HG03108 (cell line): ENCODE measurements around the gene MAML2.
A peak's percentile ranks its signal among the peaks of the same experiment; 100 is the strongest.

Source experiments
- ATAC-seq: cut with Tn5 transposase; IDR thresholded peaks from one replicate; pipeline ENCODE4 v1.9.1; 2021; ENCODE audit warnings: moderate library complexity; ENCODE audit not compliant: unreplicated experiment

Gene MAML2

GRCh38 chr11:96342961-96343711 is at the start of gene MAML2:
MAML2 (minus strand) TSS chr11:96343195; CDS start chr11:96341895, 1,300 bp downstream.
- ATAC-seq = peak; percentile 75

GRCh38 chr11:96391698-96392307 is 48.8 kb upstream of the MAML2 start:
- ATAC-seq = no peak

- no peak for ATAC-seq
These were observed 47.4 kb upstream of the MAML2 start for GRCh38 chr11:96390488-96390792.

GRCh38 chr11:96389720-96390487 is 46.9 kb upstream of the MAML2 start, which contains the start of the genes CCDC82 and JRKL:
CCDC82 (minus strand) TSS chr11:96389912; CDS start chr11:96384747, 5,165 bp downstream.
JRKL (plus strand) TSS chr11:96390013; CDS start chr11:96390650, 637 bp downstream.
- peak; percentile 95 for ATAC-seq

- ATAC-seq = peak; percentile 36
These were observed 46.1 kb upstream of the MAML2 start for GRCh38 chr11:96388891-96389719.

GRCh38 chr11:96385187-96385586 is 42.2 kb upstream of the MAML2 start:
- ATAC-seq = no peak

- no peak for ATAC-seq
These were observed 41.2 kb upstream of the MAML2 start for GRCh38 chr11:96384156-96384555.

GRCh38 chr11:96376796-96377195 is 33.8 kb upstream of the MAML2 start:
- ATAC-seq = no peak

GRCh38 chr11:96373826-96374225 is 30.8 kb upstream of the MAML2 start:
- ATAC-seq = no peak

GRCh38 chr11:96367342-96367741 is 24.3 kb upstream of the MAML2 start:
- no peak for ATAC-seq

- ATAC-seq = no peak
These were observed 23.0 kb upstream of the MAML2 start for GRCh38 chr11:96366024-96366423.

GRCh38 chr11:96365493-96365892 is 22.5 kb upstream of the MAML2 start:
- no peak for ATAC-seq

- ATAC-seq = no peak
These were observed 18.8 kb upstream of the MAML2 start for GRCh38 chr11:96361778-96362177.

- ATAC-seq = no peak
These were observed 15.3 kb upstream of the MAML2 start for GRCh38 chr11:96358321-96358720.

- no peak for ATAC-seq
These were observed 14.8 kb upstream of the MAML2 start for GRCh38 chr11:96357794-96358193.

GRCh38 chr11:96356848-96357247 is 13.9 kb upstream of the MAML2 start:
- ATAC-seq = no peak

- ATAC-seq = no peak
These were observed 708 bp downstream of the MAML2 start for GRCh38 chr11:96342014-96342960.

- peak; percentile 31 for ATAC-seq
These were observed 1.6 kb downstream of the MAML2 start for GRCh38 chr11:96341211-96342013.

GRCh38 chr11:96340555-96340885 is 2.5 kb downstream of the MAML2 start:
- ATAC-seq = no peak
